HL-60 (cell line): ENCODE data around the gene ZC3H12C.

Source experiments
- TF ChIP-seq, protein P1 (sequence below): IDR thresholded peaks from one replicate; pipeline ENCODE4 v1.5.1; 2011; ENCODE audit warnings: low read length, control low read depth, inconsistent platforms; ENCODE audit not compliant: insufficient read depth
- TF ChIP-seq, protein P2 (sequence below): IDR thresholded peaks from 2 replicates; pipeline ENCODE4 v1.6.1; 2012; ENCODE audit warnings: low read depth; ENCODE audit not compliant: insufficient replicate concordance

DNA sequence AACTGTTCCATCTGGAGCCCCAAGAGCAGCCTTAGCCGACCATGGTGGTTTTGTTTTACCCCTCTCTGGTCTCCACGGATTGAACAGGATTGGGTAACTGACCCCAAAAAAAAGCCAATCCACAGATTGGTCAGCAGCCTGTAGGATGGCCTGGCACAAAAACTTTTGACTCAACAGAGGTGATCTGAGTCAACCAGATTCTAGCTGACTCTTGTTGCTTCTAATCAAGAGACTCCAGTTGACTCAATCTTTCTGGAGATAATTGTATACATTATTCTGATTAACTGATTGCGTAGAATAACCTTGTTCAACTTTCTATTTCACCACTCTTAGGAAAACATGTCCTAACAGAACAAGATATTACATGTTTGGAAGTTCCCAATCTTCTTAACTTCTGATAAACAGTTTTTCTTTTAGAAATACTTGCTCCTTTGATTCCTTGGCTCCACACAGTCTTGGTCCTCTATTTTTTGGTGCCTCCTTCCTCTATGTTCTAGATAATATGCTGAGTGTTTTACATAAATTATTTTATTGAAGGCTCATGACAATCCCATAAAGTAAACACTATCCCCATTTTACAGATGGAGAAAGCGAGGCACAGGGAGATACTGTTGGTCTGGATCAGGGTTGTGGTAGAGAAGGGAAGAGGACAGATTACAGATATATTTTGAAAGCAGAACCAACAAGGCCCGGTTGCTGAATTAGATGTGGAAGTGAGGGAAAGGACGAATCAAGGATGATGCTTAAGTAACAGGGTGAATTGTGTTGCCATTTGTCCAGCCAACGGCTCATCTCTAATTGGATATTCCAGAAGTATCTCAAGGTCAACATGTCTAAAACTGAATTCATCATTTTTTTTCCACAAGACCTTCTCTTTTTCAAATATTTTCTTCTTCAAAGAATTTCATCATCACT, 11.5 kb upstream of the ZC3H12C start:
- TF ChIP-seq, protein P1, sequence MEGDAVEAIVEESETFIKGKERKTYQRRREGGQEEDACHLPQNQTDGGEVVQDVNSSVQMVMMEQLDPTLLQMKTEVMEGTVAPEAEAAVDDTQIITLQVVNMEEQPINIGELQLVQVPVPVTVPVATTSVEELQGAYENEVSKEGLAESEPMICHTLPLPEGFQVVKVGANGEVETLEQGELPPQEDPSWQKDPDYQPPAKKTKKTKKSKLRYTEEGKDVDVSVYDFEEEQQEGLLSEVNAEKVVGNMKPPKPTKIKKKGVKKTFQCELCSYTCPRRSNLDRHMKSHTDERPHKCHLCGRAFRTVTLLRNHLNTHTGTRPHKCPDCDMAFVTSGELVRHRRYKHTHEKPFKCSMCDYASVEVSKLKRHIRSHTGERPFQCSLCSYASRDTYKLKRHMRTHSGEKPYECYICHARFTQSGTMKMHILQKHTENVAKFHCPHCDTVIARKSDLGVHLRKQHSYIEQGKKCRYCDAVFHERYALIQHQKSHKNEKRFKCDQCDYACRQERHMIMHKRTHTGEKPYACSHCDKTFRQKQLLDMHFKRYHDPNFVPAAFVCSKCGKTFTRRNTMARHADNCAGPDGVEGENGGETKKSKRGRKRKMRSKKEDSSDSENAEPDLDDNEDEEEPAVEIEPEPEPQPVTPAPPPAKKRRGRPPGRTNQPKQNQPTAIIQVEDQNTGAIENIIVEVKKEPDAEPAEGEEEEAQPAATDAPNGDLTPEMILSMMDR, result no peak
- TF ChIP-seq, protein P2, sequence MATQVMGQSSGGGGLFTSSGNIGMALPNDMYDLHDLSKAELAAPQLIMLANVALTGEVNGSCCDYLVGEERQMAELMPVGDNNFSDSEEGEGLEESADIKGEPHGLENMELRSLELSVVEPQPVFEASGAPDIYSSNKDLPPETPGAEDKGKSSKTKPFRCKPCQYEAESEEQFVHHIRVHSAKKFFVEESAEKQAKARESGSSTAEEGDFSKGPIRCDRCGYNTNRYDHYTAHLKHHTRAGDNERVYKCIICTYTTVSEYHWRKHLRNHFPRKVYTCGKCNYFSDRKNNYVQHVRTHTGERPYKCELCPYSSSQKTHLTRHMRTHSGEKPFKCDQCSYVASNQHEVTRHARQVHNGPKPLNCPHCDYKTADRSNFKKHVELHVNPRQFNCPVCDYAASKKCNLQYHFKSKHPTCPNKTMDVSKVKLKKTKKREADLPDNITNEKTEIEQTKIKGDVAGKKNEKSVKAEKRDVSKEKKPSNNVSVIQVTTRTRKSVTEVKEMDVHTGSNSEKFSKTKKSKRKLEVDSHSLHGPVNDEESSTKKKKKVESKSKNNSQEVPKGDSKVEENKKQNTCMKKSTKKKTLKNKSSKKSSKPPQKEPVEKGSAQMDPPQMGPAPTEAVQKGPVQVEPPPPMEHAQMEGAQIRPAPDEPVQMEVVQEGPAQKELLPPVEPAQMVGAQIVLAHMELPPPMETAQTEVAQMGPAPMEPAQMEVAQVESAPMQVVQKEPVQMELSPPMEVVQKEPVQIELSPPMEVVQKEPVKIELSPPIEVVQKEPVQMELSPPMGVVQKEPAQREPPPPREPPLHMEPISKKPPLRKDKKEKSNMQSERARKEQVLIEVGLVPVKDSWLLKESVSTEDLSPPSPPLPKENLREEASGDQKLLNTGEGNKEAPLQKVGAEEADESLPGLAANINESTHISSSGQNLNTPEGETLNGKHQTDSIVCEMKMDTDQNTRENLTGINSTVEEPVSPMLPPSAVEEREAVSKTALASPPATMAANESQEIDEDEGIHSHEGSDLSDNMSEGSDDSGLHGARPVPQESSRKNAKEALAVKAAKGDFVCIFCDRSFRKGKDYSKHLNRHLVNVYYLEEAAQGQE, result no peak
